Hepatocyte (in vitro differentiated cells): ENCODE data around the gene TEX101.

Experiments
- EZH2 ChIP-seq: fragments of 200-600 bp; sonication (generic); IDR thresholded peaks from 2 replicates; pipeline ENCODE4 v1.6.1; 2016; ENCODE audit warnings: antibody characterized with exemption, mild to moderate bottlenecking, borderline replicate concordance
- EZH2phosphoT487 ChIP-seq: fragments of 200-600 bp; sonication (generic); IDR thresholded peaks from one replicate; pipeline ENCODE4 v1.6.1; 2018; ENCODE audit warnings: antibody characterized with exemption, mild to moderate bottlenecking, low read depth, moderate library complexity; ENCODE audit not compliant: unreplicated experiment, severe bottlenecking
- TF ChIP-seq, protein P1 (sequence below): fragments of 200-600 bp; sonication (generic); IDR thresholded peaks from 2 replicates; pipeline ENCODE4 v1.5.1; 2016; ENCODE audit warnings: antibody characterized with exemption, mild to moderate bottlenecking; ENCODE audit not compliant: poor library complexity

DNA sequence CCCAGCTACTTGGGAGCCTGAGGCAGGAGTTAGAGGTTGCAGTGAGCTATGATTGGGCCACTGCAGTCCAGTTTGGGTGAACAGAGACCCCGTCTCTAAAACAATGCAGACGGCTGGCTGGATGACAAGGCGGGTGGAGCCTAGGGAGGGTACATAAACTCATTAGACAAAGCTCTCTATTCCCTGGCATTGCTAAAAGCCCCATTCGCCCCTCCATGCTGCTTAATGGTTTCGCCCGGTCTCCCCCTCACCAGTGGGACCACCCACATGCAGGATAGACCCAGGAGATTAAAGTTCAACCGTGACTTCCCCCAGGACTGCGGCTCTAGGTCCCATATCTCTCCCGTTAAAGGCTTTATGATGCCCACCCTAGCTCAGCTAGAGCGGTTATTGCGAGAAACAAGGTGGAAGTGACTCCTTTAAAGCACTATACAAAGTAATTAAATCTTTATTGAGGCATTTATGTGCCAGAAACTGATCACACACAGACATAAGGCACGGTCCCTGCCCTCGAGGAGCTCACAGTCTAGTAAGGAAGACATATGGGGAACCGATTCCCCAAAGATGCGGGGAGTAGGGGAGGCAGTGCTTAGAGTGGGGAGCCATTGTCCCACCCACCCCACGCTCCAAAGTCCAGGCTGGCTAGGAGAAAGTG, 45.8 kb downstream of the TEX101 start:
- TF ChIP-seq, protein P1, sequence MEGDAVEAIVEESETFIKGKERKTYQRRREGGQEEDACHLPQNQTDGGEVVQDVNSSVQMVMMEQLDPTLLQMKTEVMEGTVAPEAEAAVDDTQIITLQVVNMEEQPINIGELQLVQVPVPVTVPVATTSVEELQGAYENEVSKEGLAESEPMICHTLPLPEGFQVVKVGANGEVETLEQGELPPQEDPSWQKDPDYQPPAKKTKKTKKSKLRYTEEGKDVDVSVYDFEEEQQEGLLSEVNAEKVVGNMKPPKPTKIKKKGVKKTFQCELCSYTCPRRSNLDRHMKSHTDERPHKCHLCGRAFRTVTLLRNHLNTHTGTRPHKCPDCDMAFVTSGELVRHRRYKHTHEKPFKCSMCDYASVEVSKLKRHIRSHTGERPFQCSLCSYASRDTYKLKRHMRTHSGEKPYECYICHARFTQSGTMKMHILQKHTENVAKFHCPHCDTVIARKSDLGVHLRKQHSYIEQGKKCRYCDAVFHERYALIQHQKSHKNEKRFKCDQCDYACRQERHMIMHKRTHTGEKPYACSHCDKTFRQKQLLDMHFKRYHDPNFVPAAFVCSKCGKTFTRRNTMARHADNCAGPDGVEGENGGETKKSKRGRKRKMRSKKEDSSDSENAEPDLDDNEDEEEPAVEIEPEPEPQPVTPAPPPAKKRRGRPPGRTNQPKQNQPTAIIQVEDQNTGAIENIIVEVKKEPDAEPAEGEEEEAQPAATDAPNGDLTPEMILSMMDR: no peak
- TF ChIP-seq EZH2 (no peak), EZH2phosphoT487 (no peak)
